GM18870 (cell line): ENCODE results near the gene SLFN5.
"Not testable (repeated sequence)": the region's sequence is repeated elsewhere in the genome, so short reads cannot be mapped to it uniquely, and the experiment has no call there.

ENCODE experiments used
- ATAC-seq: cut with Tn5 transposase; IDR thresholded peaks from one replicate; pipeline ENCODE4 v1.9.1; 2021; ENCODE audit warnings: moderate library complexity; ENCODE audit not compliant: unreplicated experiment

SLFN5 gene

DNA sequence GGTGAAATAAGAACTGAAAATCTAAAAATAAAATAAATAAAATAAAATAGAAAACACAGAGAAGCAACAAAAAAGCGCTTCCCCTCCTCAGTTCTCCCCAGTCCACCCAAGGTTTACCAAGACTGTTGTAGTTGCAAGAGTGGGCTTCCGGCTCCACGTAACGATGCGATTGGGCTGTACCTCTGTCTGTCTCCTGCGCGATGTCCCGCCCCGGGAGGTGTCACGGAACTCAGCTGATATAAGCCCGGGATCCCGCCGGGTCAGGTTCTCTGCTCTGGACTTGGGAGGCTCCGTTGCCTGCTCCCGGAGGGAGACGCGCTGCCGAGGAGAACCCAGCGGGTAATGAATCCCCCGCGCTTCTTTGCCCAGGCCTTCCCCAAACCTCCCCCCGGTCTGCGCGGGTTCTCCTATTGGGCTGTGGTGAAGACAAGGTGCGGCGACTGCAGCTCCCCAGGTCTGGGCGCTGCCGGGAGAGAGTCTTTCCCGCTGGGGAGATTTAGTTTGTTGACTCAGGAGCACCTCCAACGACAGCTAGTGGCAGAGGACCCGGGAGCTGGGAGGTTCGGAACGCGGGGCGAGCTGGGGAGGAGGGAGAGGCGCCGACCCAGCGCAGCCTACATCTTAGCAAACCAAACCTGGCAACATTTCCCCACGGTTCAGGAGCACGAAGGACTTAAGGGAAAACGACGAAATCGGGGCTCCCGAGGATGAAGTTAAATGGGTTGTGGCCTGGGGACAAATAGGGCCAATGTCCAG, at the start of gene SLFN5:
Gene SLFN5, plus strand, starts transcription at position 268 of the 756 bp plus-strand sequence. CDS start 15,619 bp downstream, outside the sequence.
- peak; percentile 54 for ATAC-seq

DNA sequence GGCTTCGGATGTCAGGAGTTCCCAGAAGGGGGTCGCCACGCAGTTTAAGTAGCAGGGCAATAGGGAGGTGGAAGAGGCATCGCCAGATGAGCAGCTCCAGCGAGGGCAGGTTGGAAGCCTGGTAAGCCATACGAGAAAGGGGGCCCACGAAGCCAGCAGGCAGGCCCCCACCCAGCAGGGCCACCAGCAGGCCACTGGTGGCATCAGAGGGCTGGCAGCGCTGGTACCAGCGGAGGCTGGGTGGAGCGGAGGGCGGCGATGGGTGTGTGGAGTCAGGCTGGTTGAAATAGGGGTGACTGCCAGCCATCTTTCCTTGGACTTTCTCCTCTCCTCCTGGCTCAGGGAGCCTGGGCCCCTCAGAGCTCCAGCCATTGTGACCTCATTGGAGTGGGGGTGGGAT, 48.9 kb upstream of the SLFN5 start, which contains the start of gene SLC35G3:
Gene SLC35G3, minus strand, starts transcription at position 393 of the 400 bp plus-strand sequence. Its CDS starts 86 bp downstream, at position 307.
- ATAC-seq, result not testable (repeated sequence)

DNA sequence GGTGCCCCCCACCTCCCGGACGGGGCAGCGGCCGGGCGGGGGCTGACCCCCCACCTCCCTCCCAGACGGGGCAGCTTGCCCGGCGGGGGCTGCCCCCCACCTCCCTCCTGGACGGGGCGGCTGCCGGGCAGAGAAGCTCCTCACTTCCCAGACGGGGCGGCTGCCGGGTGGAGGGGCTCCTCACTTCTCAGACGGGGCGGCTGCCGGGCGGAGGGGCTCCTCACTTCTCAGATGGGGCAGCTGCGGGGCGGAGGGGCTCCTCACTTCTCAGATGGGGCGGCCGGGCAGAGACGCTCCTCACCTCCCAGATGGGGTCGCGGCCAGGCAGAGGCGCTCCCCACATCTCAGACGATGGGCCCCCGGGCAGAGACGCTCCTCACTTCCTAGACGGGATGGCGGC, 47.8 kb upstream of the SLFN5 start:
- not testable (repeated sequence) for ATAC-seq

DNA sequence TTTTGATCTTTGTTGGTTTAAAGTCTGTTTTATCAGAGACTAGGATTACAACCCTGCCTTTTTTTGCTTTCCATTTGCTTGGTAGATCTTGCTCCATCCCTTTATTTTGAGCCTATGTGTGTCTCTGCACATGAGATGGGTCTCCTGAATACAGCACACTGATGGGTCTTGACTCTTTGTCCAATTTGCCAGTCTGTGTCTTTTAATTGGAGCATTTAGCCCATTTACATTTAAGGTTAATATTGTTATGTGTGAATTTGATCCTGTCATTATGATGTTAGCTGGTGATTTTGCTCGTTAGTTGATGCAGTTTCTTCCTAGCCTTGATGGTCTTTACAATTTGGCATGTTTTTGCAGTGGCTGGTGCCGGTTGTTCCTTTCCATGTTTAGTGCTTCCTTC, 40.3 kb upstream of the SLFN5 start:
- not testable (repeated sequence) for ATAC-seq

DNA sequence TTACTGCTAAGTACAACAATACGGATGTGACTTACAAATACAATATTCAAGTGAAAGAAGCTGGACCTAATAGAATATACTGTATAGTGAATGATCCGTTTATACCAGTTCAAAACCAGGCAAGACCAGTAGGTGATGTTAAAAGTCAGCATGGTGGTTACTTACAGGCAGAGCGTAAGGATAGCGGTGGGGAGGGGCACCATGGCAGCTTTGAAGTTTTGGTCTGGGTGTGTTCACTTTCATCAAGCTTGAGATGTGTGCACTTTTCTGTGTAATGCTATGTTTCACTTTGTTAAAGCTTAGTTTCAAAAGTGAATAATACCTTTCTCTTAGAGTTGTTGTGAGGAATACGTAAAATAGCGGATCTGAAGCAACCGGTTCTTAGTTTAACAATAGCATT, 32.1 kb upstream of the SLFN5 start:
- ATAC-seq, result no peak

DNA sequence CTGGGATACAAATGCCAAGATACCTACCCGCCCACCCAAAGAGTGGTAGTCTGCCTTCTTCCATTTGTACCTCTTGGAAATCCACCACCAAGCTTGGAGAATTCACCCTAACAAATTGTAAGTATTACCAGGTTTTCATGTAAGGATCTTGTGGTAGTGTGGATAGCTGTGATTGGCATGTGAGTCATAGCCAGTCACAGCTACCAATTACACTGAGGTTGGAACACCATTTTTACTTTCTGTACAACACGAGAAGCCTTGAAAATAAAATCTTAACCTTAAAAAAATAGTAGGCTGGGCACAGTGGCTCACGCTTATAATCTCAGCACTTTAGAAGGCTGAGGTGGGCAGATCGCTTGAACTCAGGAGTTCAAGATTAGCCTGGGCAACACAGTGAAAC, 30.2 kb upstream of the SLFN5 start:
- no peak for ATAC-seq

DNA sequence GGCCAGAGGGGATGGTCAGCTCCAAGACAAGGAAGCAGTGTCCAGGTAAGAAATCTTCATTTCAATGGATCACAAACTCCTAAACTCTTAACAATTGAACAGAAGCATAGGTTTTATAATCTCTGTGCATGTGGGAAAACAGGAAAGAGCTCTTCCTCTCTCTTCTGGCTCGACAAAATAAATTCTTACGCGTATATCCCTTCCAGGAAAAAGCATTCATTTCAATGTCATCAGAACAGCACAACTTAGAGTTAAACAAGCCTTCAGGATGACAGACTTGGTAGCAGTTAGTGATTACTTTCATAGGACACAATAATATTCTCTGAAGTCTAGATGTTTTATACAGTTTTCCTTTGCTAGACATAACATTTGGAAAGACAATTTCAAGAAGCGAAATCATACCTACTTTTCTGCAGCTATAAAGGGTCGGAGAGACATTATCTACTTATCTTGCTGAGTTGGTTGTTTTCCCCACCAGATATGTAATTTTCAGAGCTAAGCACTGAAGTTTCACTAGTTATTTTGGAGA, 29.4 kb upstream of the SLFN5 start:
- no peak for ATAC-seq

DNA sequence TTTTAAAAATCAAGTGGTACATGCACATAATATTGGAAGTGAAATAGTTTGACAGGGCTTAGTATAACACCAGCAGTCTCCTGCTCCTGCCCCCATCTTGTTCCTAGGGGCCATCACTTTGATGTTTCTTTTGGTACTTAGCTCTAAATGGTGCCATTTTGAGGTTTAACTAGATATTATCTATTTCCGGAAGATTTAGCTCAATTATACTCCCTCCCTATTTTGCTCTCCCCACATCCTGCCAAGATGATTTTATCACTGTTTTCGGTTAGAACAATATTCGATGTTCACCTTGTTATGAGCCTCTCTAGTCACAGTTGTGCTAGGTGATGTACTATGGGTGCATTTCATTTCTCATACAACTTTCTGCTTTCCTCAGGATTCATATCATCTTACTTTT, 28.7 kb upstream of the SLFN5 start:
- ATAC-seq, result no peak

DNA sequence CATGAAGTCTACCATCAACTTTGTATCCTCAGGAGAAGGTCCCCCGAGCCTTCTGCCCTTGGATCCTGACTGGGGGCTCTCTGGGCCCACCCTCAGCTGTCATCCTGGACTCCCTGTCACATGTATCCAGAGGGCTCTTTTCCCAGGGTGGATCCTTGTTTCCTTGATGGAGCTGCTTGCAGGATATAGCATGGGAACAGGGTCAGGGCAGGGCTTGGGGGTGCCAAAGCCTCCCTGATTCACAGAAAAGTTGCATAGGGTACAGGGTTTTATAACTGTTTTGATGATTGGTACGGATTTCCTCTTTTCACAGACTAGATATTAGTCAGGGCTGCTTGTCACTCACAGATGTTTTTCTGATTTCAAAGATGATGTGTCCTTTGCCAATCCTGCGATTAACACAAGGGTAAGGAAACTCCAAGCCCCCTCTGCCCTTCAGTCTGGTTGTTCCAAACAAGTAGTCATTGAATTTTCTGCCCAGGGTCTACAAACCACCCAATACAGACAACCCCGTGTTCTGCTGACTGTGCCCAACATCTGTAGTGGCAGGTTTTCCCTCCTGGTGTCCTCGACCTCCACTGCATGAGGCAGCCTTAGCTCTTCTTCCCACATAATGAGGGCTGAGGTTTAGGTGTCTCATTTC, 28.1 kb upstream of the SLFN5 start:
- ATAC-seq, result no peak

DNA sequence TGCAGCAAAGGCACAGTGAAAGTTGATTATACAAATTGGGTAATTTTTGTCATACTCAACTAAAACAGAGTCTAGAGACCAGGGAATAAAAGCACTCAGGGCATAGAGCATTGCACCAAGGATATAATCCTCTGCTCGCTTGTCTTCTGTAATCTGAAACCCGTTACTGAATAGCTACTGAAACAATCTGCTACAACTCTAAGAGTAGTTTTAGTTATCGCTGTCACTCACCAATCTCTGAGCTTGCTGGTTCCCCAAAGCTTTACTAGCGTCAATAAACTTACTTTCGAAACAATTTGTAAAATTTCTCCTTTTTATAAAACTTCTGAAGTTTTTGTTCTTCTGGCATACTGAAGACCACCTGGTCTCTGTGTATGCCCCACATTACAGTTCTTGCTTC, 25.8 kb upstream of the SLFN5 start:
- no peak for ATAC-seq

DNA sequence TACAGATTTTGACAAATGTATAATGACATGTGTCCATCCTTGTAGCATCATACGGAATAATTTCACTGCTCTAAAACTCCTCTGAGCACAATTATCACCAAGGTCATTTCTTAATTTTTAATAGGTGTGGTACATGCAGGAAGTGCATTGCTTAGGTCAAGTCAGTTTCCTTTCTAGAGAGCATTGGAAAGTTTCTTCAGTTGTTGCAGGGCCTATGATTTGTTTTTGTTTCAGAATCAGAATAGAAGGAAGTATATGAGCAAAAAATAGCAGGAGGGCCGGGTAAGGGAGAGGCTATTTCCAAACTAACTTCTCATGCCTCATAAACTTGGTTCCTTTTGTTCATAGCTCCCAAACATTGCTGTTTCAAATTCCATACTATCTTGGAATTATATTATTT, 24.0 kb upstream of the SLFN5 start:
- no peak for ATAC-seq

DNA sequence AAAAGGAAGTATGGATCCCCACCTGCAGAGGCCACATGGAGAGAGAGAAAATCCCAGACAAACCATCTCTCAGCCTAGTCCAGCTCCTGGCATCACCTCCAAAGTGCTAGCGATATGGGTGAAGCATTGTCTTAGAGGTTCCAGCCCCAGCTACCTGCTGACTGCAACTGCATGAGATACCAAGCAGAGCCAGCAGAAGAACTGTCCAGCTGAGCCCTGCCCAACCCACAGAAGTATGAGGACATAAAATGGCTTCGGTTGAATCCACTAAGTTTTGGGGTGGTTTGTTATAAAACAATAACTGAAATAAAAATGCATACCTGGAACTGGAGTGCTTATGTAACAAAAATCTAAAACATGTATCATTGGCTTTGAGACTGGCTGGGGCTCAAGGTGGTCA, 20.4 kb upstream of the SLFN5 start:
- ATAC-seq, result no peak

DNA sequence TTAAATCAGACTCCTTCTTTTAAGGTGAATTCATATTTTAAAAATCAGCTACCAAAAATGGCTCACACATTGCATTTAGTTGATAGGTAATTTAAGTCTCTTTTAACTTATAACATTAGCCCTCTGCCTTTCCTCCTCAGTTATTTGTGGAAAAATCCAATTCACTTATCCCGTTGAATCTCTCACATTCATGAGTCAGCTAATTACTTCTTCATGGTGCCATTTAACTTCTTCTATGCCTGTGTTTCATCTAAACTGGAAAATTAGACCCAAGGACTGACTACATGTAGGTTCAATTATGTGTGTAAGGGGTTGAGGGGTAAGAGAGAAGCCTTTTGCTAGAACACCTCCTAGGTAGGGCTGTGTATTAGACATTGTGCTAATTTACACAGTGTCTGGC, 18.4 kb upstream of the SLFN5 start:
- ATAC-seq, result no peak

DNA sequence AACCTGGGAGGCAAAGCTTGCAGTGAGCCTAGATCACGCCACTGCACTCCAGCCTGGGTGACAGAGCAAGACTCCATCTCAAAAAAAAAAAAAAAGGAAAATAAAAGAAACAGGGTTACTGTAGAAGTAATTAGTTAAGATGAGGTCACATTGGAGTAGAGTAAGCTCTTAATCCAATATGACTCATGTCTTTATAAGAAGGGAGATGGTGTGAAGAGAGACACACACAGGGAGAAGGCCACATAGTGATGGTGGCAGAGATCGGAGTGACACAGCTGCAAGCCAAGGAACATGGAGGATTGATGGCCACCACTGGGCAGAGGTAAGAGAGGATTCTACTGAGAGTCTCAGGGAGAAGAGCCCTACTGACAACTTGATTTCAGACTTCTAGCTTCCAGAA, 15.3 kb upstream of the SLFN5 start:
- no peak for ATAC-seq

DNA sequence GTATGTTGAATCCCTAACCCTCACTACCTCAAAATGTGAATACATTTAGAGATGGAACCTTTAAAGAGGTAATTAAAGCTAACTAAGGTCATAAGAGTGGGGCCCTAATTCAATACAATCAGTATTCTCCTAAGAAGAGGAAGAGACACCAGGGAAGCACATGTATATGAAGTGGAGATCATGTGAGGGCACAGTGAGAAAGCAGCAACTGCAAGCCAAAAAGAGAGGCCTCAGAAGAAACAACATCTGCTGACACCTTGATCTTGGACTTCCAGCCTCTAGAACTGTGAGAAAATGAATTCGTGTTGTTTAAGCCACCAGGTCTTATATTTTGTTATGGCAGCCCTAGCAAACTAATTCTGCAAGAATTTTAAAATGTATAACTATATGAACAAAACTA, 13.2 kb upstream of the SLFN5 start:
- ATAC-seq, result no peak

DNA sequence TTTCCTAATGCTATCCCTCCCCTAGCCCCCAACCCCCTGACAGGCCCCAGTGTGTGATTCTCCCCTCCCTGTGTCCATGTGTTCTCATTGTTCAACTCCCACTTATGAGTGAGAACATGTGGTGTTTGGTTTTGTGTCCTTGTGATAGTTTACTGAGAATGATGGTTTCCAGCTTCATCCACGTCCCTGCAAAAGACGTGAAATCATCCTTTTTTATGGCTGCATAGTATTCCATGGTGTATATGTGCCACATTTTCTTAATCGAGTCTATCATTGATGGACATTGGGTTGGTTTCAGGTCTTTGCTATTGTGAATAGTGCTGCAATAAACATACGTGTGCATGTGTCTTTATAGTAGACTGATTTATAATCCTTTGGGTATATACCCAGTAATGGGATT, 8.6 kb upstream of the SLFN5 start:
- not testable (repeated sequence) for ATAC-seq

DNA sequence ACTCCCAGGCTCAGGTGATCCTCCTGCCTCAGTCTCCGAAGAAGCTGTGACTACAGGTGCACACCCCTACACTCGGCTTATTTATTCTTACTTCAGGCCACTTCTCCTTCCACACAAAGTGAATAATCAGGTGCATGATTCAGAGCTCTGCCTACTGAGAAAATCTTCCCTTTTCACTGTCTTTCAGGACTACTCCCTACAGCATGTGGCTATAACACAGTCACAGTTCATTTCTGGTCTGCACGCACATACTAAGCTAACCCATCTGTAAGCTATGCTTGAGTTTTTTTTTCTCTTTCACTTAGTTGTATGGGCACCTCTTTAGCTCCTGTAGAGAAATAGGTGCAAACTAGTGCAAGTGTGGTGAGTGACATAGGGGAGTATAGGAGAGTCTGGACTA, 7.6 kb upstream of the SLFN5 start:
- no peak for ATAC-seq

DNA sequence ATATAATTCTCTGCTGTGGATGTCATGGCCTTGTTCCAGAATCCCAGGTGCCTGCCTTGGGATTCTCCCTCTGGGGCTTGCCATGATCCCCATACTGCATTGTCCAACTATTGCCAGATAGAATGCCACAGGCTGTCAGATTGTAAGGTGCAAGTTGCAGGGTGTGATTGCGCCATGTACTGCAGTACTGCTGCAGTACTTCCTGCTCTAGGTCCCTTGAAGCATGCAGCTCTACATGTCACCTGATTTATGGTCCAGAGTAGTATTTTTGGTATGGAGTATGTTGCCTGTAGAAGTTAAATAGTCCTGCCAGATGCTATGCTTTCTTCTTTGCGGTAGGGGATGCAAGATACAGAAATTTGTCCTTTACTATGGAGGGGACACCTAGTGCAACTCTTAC, 7.0 kb upstream of the SLFN5 start:
- ATAC-seq, result no peak

DNA sequence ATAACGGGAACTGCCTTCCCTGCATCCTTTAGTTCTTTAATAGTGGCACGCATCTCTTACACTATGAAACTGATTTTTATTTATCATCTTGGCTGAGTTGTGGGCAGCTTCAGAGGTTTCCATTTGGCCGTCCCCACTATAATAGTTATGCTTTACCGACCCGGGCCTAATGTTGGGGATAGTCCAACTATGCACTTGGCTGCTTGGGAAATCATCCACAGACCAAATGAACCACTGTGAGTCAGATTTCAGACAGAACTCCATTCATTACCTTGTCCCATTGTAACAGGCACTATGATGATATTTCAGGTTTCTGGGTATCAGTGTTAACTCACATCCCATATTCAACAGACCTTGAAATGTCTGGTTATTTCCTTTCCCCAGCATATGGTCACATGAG, 6.1 kb upstream of the SLFN5 start:
- ATAC-seq, result no peak

DNA sequence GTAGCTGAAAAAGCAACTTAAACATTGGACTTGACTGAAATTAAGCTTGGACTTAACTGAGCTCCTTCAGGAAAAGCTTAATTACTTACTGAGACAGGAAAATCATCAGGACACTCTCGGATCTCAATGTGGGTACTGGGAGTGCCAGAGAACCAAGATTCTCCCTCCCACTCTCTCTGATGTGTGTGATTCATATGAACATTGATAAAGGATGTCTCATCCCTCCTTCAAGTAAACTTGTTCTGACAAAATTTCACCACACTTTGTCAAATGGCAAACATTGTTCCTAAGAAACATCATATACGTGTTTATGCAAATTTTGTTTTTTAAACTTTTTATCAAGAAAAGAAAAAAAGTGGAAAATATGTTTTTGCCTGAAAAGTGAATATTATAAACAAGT, 4.1 kb upstream of the SLFN5 start:
- ATAC-seq, result no peak

DNA sequence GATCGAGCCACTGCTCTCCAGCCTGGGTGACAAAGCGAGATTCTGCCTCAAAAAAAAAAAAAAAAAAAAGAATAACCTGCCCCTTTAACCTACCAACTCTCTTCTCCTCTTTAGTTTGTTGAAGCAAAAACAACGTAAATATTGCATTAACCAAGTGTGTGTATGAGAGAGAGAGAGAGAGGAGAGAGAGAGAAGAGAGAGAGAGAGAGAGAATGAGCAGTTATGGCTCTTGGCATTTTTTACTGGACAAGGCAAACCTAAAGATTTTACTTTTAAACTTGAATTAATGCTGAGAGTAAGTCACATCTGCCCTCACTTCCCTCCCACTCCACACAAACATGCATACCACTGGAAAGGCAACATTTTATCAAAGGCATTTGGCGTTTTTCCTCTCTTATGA, 3.0 kb upstream of the SLFN5 start:
- no peak for ATAC-seq

DNA sequence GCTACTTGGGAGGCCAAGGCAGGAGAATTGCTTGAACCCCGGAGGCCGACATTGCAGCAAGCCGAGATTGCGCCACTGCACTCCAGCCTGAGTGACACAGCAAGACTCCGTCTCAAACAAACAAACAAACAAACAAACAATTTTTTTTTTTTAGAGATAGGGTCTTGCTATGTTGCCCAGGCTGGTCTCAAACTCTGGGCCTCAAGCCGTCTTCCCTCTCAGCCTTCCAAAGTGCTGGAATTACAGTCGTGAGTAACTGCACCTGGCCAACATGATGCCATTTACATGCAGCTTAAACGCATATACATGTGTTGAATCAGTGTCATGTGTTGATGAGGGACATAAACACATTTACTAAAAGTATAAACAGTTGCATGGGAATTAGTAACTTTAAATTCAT, 2.0 kb upstream of the SLFN5 start:
- ATAC-seq, result no peak
